OCI-LY1 (cell line): ENCODE results near the gene STAB1.

Experiments used
- H2AFZ ChIP-seq: fragments of 200-600 bp; sonication (generic), shearing (Covaris generic); 2 replicates; pipeline ENCODE4 v1.6.0; 2014; ENCODE audit warnings: antibody characterized with exemption, mild to moderate bottlenecking, low read length
- H3F3A ChIP-seq: fragments of 200-600 bp; sonication (generic), shearing (Covaris generic); 2 replicates; pipeline ENCODE4 v1.6.0; 2014; ENCODE audit warnings: mild to moderate bottlenecking, antibody characterized with exemption, low read length, moderate library complexity; ENCODE audit not compliant: insufficient read depth
- H3K27ac ChIP-seq: fragments of 200-600 bp; sonication (generic); 2 replicates; pipeline ENCODE4 v1.5.1; 2014; ENCODE audit warnings: low read length, mixed run types, mild to moderate bottlenecking, low read depth; ENCODE audit not compliant: poor library complexity, severe bottlenecking
- H3K27me3 ChIP-seq: fragments of 200-600 bp; sonication (generic); 2 replicates; pipeline ENCODE4 v1.6.0; 2014; ENCODE audit warnings: antibody characterized with exemption, mild to moderate bottlenecking, low read length, moderate library complexity; ENCODE audit not compliant: insufficient read depth
- H3K36me3 ChIP-seq: fragments of 200-600 bp; sonication (generic); 2 replicates; pipeline ENCODE4 v1.6.1; 2014; ENCODE audit warnings: mild to moderate bottlenecking, antibody characterized with exemption, low read length, moderate library complexity, mixed read lengths; ENCODE audit not compliant: insufficient read depth
- H3K4me1 ChIP-seq: fragments of 200-600 bp; sonication (generic); 2 replicates; pipeline ENCODE4 v1.5.1; 2014; ENCODE audit warnings: mild to moderate bottlenecking, low read length, moderate library complexity; ENCODE audit not compliant: insufficient read depth, severe bottlenecking
- H3K4me2 ChIP-seq: fragments of 200-600 bp; sonication (generic), shearing (Covaris generic); 2 replicates; pipeline ENCODE4 v1.6.1; 2014; ENCODE audit warnings: low read length
- H3K4me3 ChIP-seq: fragments of 200-600 bp; sonication (generic); 2 replicates; pipeline ENCODE4 v1.5.1; 2014; ENCODE audit warnings: low read length, low read depth, mild to moderate bottlenecking, mixed read lengths; ENCODE audit not compliant: poor library complexity, severe bottlenecking
- H3K79me2 ChIP-seq: fragments of 200-600 bp; shearing (Covaris generic); 2 replicates; pipeline ENCODE4 v1.6.1; 2016; ENCODE audit warnings: mixed run types, low read length, mixed read lengths; ENCODE audit not compliant: insufficient read depth
- H3K9ac ChIP-seq: fragments of 200-600 bp; sonication (generic), shearing (Covaris generic); 2 replicates; pipeline ENCODE4 v1.6.1; 2014; ENCODE audit warnings: mild to moderate bottlenecking, low read length, mixed read lengths
- H3K9me2 ChIP-seq: fragments of 200-600 bp; sonication (generic), shearing (Covaris generic); 2 replicates; pipeline ENCODE4 v1.6.1; 2014; ENCODE audit warnings: low read depth, mild to moderate bottlenecking, low read length, mixed read lengths
- H3K9me3 ChIP-seq: fragments of 200-600 bp; shearing (Covaris generic); 2 replicates; pipeline ENCODE4 v1.6.1; 2014; ENCODE audit warnings: low read length, mixed read lengths
- H4K20me1 ChIP-seq: fragments of 200-600 bp; sonication (generic), shearing (Covaris generic); 2 replicates; pipeline ENCODE4 v1.6.0; 2016; ENCODE audit warnings: mild to moderate bottlenecking, low read length; ENCODE audit not compliant: insufficient read depth
- CTCF ChIP-seq: fragments of 200-600 bp; sonication (generic), shearing (Covaris generic); IDR thresholded peaks from 2 replicates; pipeline ENCODE4 v1.5.1; 2017; ENCODE audit warnings: mild to moderate bottlenecking, antibody characterized with exemption, low read length, moderate library complexity, mixed read lengths
- EZH2 ChIP-seq: fragments of 200-600 bp; sonication (generic), shearing (Covaris generic); IDR thresholded peaks from 2 replicates; pipeline ENCODE4 v1.8.0; 2017; ENCODE audit warnings: borderline replicate concordance, mixed run types, mild to moderate bottlenecking, antibody characterized with exemption, low read length, moderate library complexity, mixed read lengths

Gene STAB1

GRCh38 chr3:52558436-52558835 is 63.3 kb downstream of the STAB1 start:
- Histone ChIP-seq H3K36me3 (peaks cover 74% of the 10 kb centered on the region), H3K4me2 (no peak overlapping the region), H3K4me1 (no peaks in the 10 kb centered on the region), H3K79me2 (no peaks in the 10 kb centered on the region), H3K9me2 (no peaks in the 10 kb centered on the region), H3K9me3 (no peaks in the 10 kb centered on the region), H4K20me1 (no peaks in the 10 kb centered on the region), H3K27me3 (no peaks in the 10 kb centered on the region), H2AFZ (no peak overlapping the region), H3K9ac (no peak overlapping the region), H3F3A (no peaks in the 10 kb centered on the region), H3K4me3 (no peak overlapping the region), H3K27ac (no peak overlapping the region)
- TF ChIP-seq CTCF (no peak), EZH2 (no peak)

- H2AFZ ChIP-seq, result no peak overlapping the region
- no peak overlapping the region for H3K4me2 ChIP-seq
- H3K36me3 ChIP-seq, result peaks cover 59% of the 10 kb centered on the region
- H3K4me1 ChIP-seq, result no peaks in the 10 kb centered on the region
- H3K9me2 ChIP-seq, result no peaks in the 10 kb centered on the region
- H3K79me2 ChIP-seq, result no peaks in the 10 kb centered on the region
- H3F3A ChIP-seq, result no peaks in the 10 kb centered on the region
- H3K9me3 ChIP-seq, result no peaks in the 10 kb centered on the region
- no peaks in the 10 kb centered on the region for H4K20me1 ChIP-seq
- H3K9ac ChIP-seq, result no peak overlapping the region
- no peaks in the 10 kb centered on the region for H3K27me3 ChIP-seq
- TF ChIP-seq EZH2, result no peak
- TF ChIP-seq CTCF, result no peak
- no peak overlapping the region for H3K27ac ChIP-seq
- H3K4me3 ChIP-seq, result no peak overlapping the region
These were observed 66.0 kb downstream of the STAB1 start for GRCh38 chr3:52561028-52561747.

GRCh38 chr3:52563984-52564383 is 68.8 kb downstream of the STAB1 start:
- H3K9ac ChIP-seq, result no peak overlapping the region
- no peak overlapping the region for H3K4me2 ChIP-seq
- no peaks in the 10 kb centered on the region for H3K4me1 ChIP-seq
- peaks cover 46% of the 10 kb centered on the region for H3K36me3 ChIP-seq
- H3K9me2 ChIP-seq, result no peaks in the 10 kb centered on the region
- no peak overlapping the region for H3K27ac ChIP-seq
- no peak for TF ChIP-seq CTCF
- TF ChIP-seq EZH2, result no peak
- no peak overlapping the region for H3K4me3 ChIP-seq
- H3F3A ChIP-seq, result no peaks in the 10 kb centered on the region
- no peaks in the 10 kb centered on the region for H3K79me2 ChIP-seq
- H3K27me3 ChIP-seq, result no peaks in the 10 kb centered on the region
- H4K20me1 ChIP-seq, result no peaks in the 10 kb centered on the region
- H2AFZ ChIP-seq, result no peak overlapping the region
- H3K9me3 ChIP-seq, result no peaks in the 10 kb centered on the region
